GM23338 (cell line): Measurements from ENCODE around the gene MEGF6. TPM values are rescaled to one million over a fixed set of nuclear protein-coding genes. Genes with fewer than 3 reads are reported as not detected.

ENCODE experiments used
- ATAC-seq: fragments of 200-7000 bp; cut with Tn5 transposase; 3 replicates; pipeline ENCODE4 v1.9.1; 2020
- DNase-seq: peaks from one replicate; pipeline ENCODE4 v3.0.0-alpha.2; 2015; ENCODE audit warnings: low spot score
- H2AFZ ChIP-seq: fragments of 200-600 bp; sonication (generic); 2 replicates; pipeline ENCODE4 v1.8.0; 2016; ENCODE audit warnings: antibody characterized with exemption, mild to moderate bottlenecking, moderate library complexity
- H3F3A ChIP-seq: fragments of 200-600 bp; sonication (generic); replicated peaks from 2 replicates; pipeline ENCODE4 v1.8.0; 2017; ENCODE audit warnings: antibody characterized with exemption, mixed run types, low read depth
- H3K27ac ChIP-seq: fragments of 200-600 bp; sonication (generic); 2 replicates; pipeline ENCODE4 v1.6.1; 2016; ENCODE audit warnings: low read depth
- H3K27me3 ChIP-seq: fragments of 200-600 bp; sonication (generic); 2 replicates; pipeline ENCODE4 v1.8.0; 2016; ENCODE audit warnings: mild to moderate bottlenecking, mixed run types, moderate library complexity; ENCODE audit not compliant: insufficient read depth
- H3K36me3 ChIP-seq: fragments of 200-600 bp; sonication (generic); 2 replicates; pipeline ENCODE4 v1.8.0; 2016; ENCODE audit warnings: mild to moderate bottlenecking; ENCODE audit not compliant: insufficient read depth
- H3K4me1 ChIP-seq: fragments of 200-600 bp; sonication (generic); 2 replicates; pipeline ENCODE4 v1.8.0; 2016; ENCODE audit warnings: mild to moderate bottlenecking, moderate library complexity; ENCODE audit not compliant: insufficient read depth
- H3K4me2 ChIP-seq: fragments of 200-600 bp; sonication (generic); 2 replicates; pipeline ENCODE4 v1.7.1; 2017; ENCODE audit warnings: mixed run types
- H3K4me3 ChIP-seq: fragments of 200-600 bp; sonication (generic); 2 replicates; pipeline ENCODE4 v1.6.1; 2016; ENCODE audit warnings: mixed run types
- H3K79me2 ChIP-seq: fragments of 200-600 bp; sonication (generic); replicated peaks from 2 replicates; pipeline ENCODE4 v1.8.0; 2017; ENCODE audit warnings: mild to moderate bottlenecking; ENCODE audit not compliant: insufficient read depth
- H3K9me2 ChIP-seq: fragments of 200-600 bp; sonication (generic); 2 replicates; pipeline ENCODE4 v1.8.0; 2017; ENCODE audit not compliant: insufficient read depth
- H4K20me1 ChIP-seq: fragments of 200-600 bp; sonication (generic); replicated peaks from 2 replicates; pipeline ENCODE4 v1.8.0; 2017; ENCODE audit warnings: mild to moderate bottlenecking; ENCODE audit not compliant: insufficient read depth
- H3K27ac Mint-ChIP-seq: 2 replicates; pipeline ENCODE4 v1.8.0; 2020; ENCODE audit warnings: inconsistent platforms, mild to moderate bottlenecking, moderate library complexity, mixed read lengths
- H3K27me3 Mint-ChIP-seq: 3 replicates; pipeline ENCODE4 v1.8.0; 2022; ENCODE audit warnings: low read depth, mild to moderate bottlenecking, moderate library complexity, mixed read lengths, inconsistent platforms; ENCODE audit not compliant: insufficient read depth, poor library complexity
- H3K36me3 Mint-ChIP-seq: 3 replicates; pipeline ENCODE4 v1.8.0; 2021; ENCODE audit warnings: low read depth, mild to moderate bottlenecking, inconsistent platforms, moderate library complexity, mixed read lengths
- H3K4me1 Mint-ChIP-seq: 3 replicates; pipeline ENCODE4 v1.8.0; 2020; ENCODE audit warnings: mild to moderate bottlenecking, inconsistent platforms, mixed read lengths
- H3K4me3 Mint-ChIP-seq: 3 replicates; pipeline ENCODE4 v1.8.0; 2021; ENCODE audit warnings: moderate library complexity, mild to moderate bottlenecking, inconsistent platforms, mixed read lengths
- H3K9me3 Mint-ChIP-seq: 3 replicates; pipeline ENCODE4 v1.8.0; 2020; ENCODE audit warnings: moderate library complexity, mild to moderate bottlenecking, inconsistent platforms, mixed read lengths
- CREB1 ChIP-seq: fragments of 250-450 bp; sonication (Bioruptor Pico); IDR thresholded peaks from 2 replicates; pipeline ENCODE4 v1.5.0; 2020; ENCODE audit warnings: low read depth, mild to moderate bottlenecking, moderate library complexity
- CTCF ChIP-seq, 2 experiments: fragments of 200-600 bp in 1 of 2; sonication (generic) in 1 of 2; conservative IDR thresholded peaks; 2 replicates each; pipeline versions ENCODE4 v1.5.1 to v1.6.1; 2016 to 2017; ENCODE audit warnings: antibody characterized with exemption in 2 of 2, low read depth in 2 of 2, mild to moderate bottlenecking in 2 of 2, moderate library complexity in 1 of 2
- NANOG ChIP-seq: IDR thresholded peaks from 2 replicates; pipeline ENCODE4 v1.6.1; 2016; ENCODE audit warnings: antibody characterized with exemption, borderline replicate concordance
- REST ChIP-seq: IDR thresholded peaks from one replicate; pipeline ENCODE4 v1.6.1; 2018; ENCODE audit warnings: antibody characterized with exemption; ENCODE audit not compliant: unreplicated experiment
- STAT1 ChIP-seq: IDR thresholded peaks from one replicate; pipeline ENCODE4 v1.6.1; 2016; ENCODE audit warnings: antibody characterized with exemption; ENCODE audit not compliant: unreplicated experiment
- ZNF114 ChIP-seq: fragments of 250-450 bp; sonication (Bioruptor Pico); IDR thresholded peaks from 2 replicates; pipeline ENCODE4 v1.5.0; 2020; ENCODE audit warnings: mild to moderate bottlenecking, moderate library complexity
- ZNF331 ChIP-seq: fragments of 250-450 bp; sonication (Bioruptor Pico); IDR thresholded peaks from 2 replicates; pipeline ENCODE4 v1.5.0; 2020; ENCODE audit warnings: low read depth, mild to moderate bottlenecking, moderate library complexity
- ZNF462 ChIP-seq: fragments of 250-450 bp; sonication (Bioruptor Pico); IDR thresholded peaks from 2 replicates; pipeline ENCODE4 v1.5.0; 2020; ENCODE audit warnings: mild to moderate bottlenecking, moderate library complexity
- polyA plus RNA-seq: library from polyadenylated mRNA; unstranded; fragments of >200 nt; fragmentation: Nextera tagmentation; extraction: Ambion mirVana; gene quantifications from 2 replicates; pipeline ENCODE4 v1.2.1, GENCODE V29; 2016
- total RNA-seq: library from RNA; depleted of rRNA; stranded (reverse); fragments of >200 nt; shearing (Covaris generic); gene quantifications from 2 replicates; pipeline ENCODE4 v1.2.3, GENCODE V29; 2014

Gene MEGF6
- total and polyA plus RNA-seq, 2 experiments from 2014 or later = 4.0 to 21.4 TPM

GRCh38 chr1:3442901-3443300 lies 168.4 kb downstream of the MEGF6 start:
- Histone ChIP-seq H3K4me1 (no peaks in the 10 kb centered on the region), H3K27ac (no peak overlapping the region), H3K4me3 (no peak overlapping the region), H3K36me3 (no peaks in the 10 kb centered on the region), H2AFZ (no peak overlapping the region), H3K9me2 (no peaks in the 10 kb centered on the region), H4K20me1 (no peaks in the 10 kb centered on the region), H3F3A (no peaks in the 10 kb centered on the region), H3K79me2 (no peaks in the 10 kb centered on the region), H3K27me3 (no peaks in the 10 kb centered on the region), H3K4me2 (no peak overlapping the region)
- DNase-seq (no peak), ATAC-seq (no peak)
- Mint-ChIP-seq H3K9me3 (no peaks in the 10 kb centered on the region), H3K36me3 (no peaks in the 10 kb centered on the region), H3K27ac (no peak overlapping the region), H3K4me1 (peaks cover 10% of the 10 kb centered on the region), H3K27me3 (peaks cover 10% of the 10 kb centered on the region), H3K4me3 (no peak overlapping the region)
- TF ChIP-seq ZNF114 (CRISPR knock-in tag) (no peak), STAT1 (no peak), CREB1 (no peak), NANOG (no peak), ZNF331 (CRISPR knock-in tag) (no peak), ZNF462 (CRISPR knock-in tag) (no peak)

- Histone ChIP-seq H3F3A (no peaks in the 10 kb centered on the region), H3K4me1 (no peaks in the 10 kb centered on the region), H4K20me1 (no peaks in the 10 kb centered on the region), H3K36me3 (no peaks in the 10 kb centered on the region), H3K79me2 (no peaks in the 10 kb centered on the region), H3K27me3 (no peaks in the 10 kb centered on the region), H2AFZ (no peak overlapping the region), H3K4me2 (no peak overlapping the region), H3K27ac (no peak overlapping the region), H3K4me3 (no peak overlapping the region), H3K9me2 (no peaks in the 10 kb centered on the region)
- DNase-seq (no peak), ATAC-seq (no peak)
- H3K9me3 Mint-ChIP-seq = no peaks in the 10 kb centered on the region
- H3K27me3 Mint-ChIP-seq = peaks cover 10% of the 10 kb centered on the region
- H3K36me3 Mint-ChIP-seq = no peaks in the 10 kb centered on the region
- no peak overlapping the region for H3K27ac Mint-ChIP-seq
- H3K4me3 Mint-ChIP-seq = no peak overlapping the region
- peaks cover 10% of the 10 kb centered on the region for H3K4me1 Mint-ChIP-seq
- no peak for TF ChIP-seq ZNF331 (CRISPR knock-in tag)
- TF ChIP-seq CTCF (conservative IDR thresholded peaks at IDR 0.05; ENCODE audit: low read depth in 2 of 2) = no peak
- no peak for TF ChIP-seq REST
These were observed 169.0 kb downstream of the MEGF6 start for GRCh38 chr1:3442331-3442730.
